Adrenal gland (tissue), 5 donors: ENCODE results near the gene TICAM2.

Experiments used
- POLR2A ChIP-seq, 2 donors: fragments of 450-650 bp; IDR thresholded peaks; one replicate each; pipeline ENCODE4 v1.6.1; 2017; ENCODE audit warnings: antibody characterized with exemption in 2 of 2, mild to moderate bottlenecking in 2 of 2, moderate library complexity in 1 of 2
- TF ChIP-seq, protein P1 (sequence below), 6 experiments: fragments of 450-650 bp in 4 of 6; fragments of 200-600 bp in 2 of 6; sonication (generic) in 1 of 6; IDR thresholded peaks; 1 replicate in 5 of 6; 2 replicates in 1 of 6; pipeline versions ENCODE4 v1.5.1 to v1.8.0; 2016 to 2021; ENCODE audit warnings: antibody characterized with exemption in 6 of 6, mild to moderate bottlenecking in 2 of 6, moderate library complexity in 1 of 6
- donor health status: DM: no; HTN: no; CAD: no.

DNA sequence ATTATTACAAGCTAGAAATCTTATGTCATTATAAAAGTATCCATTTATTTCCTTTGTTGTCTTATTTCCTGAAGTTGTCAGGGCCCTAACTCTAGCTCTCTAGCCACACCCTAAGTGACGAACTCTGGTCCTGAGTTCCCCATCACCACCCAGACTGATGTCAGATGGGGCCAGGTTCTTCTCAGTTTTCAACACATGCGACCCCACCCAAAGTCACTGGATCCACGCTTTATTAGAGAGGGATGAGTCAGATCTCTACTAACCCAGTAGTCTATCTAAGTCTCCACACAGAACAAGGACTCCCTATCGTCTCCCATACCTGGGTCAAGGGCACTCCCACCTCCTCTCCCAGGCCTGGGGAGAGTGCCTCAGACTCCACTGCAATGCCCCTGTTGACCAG is 50.9 kb downstream of the TICAM2 start:
- TF ChIP-seq, protein P1, sequence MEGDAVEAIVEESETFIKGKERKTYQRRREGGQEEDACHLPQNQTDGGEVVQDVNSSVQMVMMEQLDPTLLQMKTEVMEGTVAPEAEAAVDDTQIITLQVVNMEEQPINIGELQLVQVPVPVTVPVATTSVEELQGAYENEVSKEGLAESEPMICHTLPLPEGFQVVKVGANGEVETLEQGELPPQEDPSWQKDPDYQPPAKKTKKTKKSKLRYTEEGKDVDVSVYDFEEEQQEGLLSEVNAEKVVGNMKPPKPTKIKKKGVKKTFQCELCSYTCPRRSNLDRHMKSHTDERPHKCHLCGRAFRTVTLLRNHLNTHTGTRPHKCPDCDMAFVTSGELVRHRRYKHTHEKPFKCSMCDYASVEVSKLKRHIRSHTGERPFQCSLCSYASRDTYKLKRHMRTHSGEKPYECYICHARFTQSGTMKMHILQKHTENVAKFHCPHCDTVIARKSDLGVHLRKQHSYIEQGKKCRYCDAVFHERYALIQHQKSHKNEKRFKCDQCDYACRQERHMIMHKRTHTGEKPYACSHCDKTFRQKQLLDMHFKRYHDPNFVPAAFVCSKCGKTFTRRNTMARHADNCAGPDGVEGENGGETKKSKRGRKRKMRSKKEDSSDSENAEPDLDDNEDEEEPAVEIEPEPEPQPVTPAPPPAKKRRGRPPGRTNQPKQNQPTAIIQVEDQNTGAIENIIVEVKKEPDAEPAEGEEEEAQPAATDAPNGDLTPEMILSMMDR (IDR thresholded peaks at IDR 0.05), result no peak
- no peak for TF ChIP-seq POLR2A (IDR thresholded peaks at IDR 0.05)
